ENCODE results near the gene ALOX12.

- TF ChIP-seq, protein P1, sequence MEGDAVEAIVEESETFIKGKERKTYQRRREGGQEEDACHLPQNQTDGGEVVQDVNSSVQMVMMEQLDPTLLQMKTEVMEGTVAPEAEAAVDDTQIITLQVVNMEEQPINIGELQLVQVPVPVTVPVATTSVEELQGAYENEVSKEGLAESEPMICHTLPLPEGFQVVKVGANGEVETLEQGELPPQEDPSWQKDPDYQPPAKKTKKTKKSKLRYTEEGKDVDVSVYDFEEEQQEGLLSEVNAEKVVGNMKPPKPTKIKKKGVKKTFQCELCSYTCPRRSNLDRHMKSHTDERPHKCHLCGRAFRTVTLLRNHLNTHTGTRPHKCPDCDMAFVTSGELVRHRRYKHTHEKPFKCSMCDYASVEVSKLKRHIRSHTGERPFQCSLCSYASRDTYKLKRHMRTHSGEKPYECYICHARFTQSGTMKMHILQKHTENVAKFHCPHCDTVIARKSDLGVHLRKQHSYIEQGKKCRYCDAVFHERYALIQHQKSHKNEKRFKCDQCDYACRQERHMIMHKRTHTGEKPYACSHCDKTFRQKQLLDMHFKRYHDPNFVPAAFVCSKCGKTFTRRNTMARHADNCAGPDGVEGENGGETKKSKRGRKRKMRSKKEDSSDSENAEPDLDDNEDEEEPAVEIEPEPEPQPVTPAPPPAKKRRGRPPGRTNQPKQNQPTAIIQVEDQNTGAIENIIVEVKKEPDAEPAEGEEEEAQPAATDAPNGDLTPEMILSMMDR (conservative IDR thresholded peaks at IDR 0.05; ENCODE audit: low read length) = no peak
- TF ChIP-seq EZH2phosphoT487 (IDR thresholded peaks at IDR 0.05; ENCODE audit: borderline replicate concordance, low read depth, low read length) = no peak
Measured at GRCh38 chr17:6969323-6969726, 26.5 kb upstream of the ALOX12 start.
